Activated T-cell treated with anti-CD3 and anti-CD28 coated beads for 1 hour (primary cell): ENCODE data around the gene NUS1.
"Not testable (repeated sequence)": the region's sequence is repeated elsewhere in the genome, so short reads cannot be mapped to it uniquely, and the experiment has no call there.

Experiments used
- DNase-seq: peaks from one replicate; pipeline ENCODE4 v3.0.0-alpha.2; 2020; ENCODE audit warnings: low read depth

NUS1 gene

GRCh38 chr6:117674991-117675657 is at the start of gene NUS1:
NUS1 (plus strand) TSS chr6:117675469; CDS start chr6:117675671, 202 bp downstream.
- peak; percentile 98 for DNase-seq

- DNase-seq = no peak
These were observed 47.7 kb upstream of the NUS1 start for GRCh38 chr6:117627533-117627932.

DNA sequence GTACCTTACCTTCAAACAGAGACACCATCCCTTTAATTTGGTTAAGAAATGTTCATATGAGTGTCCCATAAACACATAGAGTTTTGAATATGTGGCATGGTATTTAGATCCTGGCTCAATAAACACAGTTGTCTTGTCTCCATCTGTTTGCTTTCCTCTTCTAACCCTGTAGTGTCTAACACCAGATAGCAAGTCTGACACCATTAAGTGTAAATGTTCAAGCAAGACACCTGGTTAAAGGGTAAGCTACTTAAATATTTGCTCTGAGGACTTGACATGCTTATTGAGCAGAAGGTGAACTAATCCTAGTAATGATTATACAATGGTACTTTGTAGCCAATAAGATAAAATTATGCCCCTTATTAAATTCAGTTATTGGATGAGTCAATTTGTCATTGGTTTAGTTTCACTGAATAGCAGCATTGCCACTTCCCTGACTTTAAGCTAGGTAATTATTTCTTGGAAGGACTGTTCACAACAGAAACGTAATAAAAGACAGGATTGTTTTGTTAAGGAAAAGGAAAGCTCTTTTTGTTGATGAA is 46.1 kb upstream of the NUS1 start:
- no peak for DNase-seq

DNA sequence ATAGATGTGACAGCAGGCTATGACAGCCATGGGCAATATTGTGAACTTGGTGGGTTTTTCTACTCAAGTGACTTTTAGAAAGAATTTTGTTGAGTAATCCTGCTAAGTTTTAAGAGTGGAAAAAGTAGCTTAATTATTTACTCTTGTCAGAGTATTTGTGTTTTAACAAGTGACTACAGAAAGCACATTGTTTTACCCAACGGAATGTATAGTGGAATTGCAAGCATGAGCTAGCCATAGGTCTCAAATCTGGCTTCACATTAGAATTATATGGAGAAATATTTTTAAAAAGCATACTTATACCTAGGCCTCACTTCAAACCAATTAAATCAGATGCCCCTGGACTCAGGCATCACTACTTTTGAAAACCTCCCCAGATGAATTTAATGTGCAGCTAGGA is 37.5 kb upstream of the NUS1 start:
- DNase-seq = no peak

- no peak for DNase-seq
These were observed 32.3 kb upstream of the NUS1 start for GRCh38 chr6:117642976-117643375.

- not testable (repeated sequence) for DNase-seq
These were observed 23.3 kb upstream of the NUS1 start for GRCh38 chr6:117651984-117652383.

GRCh38 chr6:117653949-117654348 is 21.3 kb upstream of the NUS1 start:
- DNase-seq = no peak

DNA sequence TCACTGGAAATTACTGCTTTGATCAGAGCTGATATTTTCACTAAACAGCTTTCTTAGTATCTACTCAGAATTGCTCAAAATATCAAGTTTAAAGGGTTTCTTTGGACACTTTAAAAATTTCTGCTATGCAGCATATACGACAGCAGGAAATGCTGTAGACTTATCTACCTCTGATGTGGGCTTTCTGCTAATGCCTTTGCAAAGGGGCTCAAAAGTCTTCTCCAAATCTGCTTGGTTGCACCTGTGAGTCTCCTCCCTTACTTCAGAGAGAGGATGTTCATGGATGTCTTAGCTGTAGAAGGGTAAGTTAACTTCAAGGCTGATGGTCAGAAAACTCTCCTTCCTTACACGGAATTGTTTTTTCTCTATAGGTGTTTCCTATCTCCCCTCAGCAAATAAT is 19.9 kb upstream of the NUS1 start:
- DNase-seq = no peak

GRCh38 chr6:117666881-117667280 is 8.4 kb upstream of the NUS1 start:
- no peak for DNase-seq

- DNase-seq = no peak
These were observed 6.5 kb upstream of the NUS1 start for GRCh38 chr6:117668736-117669135.

DNA sequence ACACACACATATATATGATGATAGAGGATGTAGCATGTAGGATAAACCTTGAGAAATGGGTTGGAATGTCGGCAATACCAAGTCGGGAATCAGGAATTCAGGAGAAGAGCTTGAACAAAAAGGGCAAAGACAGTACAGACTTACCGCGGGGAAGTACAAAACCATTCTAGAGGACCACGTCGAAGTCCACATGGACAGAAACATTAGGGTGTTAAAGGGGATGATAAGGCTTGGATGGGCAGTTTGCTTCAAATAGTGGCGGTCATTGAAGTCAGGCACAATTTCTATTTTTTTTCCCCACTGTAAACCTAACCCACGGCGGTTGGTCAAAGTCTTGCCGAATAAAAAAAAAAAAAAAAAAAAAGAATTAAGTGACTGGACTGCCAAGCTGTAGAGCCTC is 766 bp upstream of the NUS1 start:
- no peak for DNase-seq

GRCh38 chr6:117675658-117676301 is 511 bp downstream of the NUS1 start:
- not testable (repeated sequence) for DNase-seq

DNA sequence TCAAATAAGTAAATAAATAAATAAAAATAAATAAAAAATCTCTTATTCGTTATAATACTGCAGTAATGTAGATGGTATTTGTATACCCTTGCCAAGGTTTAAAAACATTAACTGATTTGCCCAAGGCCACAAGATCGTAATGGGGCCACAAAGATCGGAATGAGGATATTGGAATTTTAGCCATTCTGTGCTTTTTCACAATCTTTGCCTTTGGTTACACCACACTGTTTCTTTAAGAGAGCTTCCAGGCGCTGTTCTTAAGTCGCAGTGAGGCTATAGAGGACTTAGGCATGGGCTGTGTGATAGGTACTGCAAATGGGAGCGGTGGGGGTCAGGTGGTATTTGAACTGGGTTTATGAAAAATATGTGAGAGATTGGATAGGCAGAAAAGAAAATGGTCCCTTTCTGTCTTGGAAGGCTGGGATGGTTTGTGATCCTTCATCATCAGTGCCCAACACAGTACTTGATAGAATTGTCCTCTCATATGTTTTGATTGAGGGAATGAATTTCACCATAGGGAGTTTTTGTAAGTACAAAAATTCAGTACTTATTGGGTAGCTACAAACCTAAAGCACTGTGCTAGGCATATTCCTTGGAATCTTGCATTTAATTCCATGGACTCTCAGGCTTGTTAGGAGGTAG is 1.4 kb downstream of the NUS1 start:
- no peak for DNase-seq

GRCh38 chr6:117677553-117678141 is 2.4 kb downstream of the NUS1 start:
- no peak for DNase-seq

GRCh38 chr6:117681162-117681741 is 6.0 kb downstream of the NUS1 start:
- DNase-seq = no peak

DNA sequence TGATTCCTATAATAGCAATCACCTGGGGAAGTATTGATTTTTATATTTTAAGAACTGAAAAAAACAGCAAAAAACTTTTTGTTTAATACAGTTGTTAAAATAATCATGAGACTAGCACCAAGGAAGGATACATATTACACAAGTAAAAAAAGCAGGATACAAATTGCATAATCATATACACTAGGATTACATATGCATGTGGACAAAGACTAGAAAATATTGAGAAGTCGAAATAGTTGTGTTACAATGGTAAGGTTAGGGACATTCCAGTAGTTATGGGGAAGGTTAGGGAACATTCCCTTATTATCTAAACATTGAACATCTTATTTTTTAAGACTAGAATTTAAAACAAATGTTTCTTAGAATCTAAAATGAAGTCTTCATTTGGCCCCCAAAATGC is 9.5 kb downstream of the NUS1 start:
- DNase-seq = no peak

DNA sequence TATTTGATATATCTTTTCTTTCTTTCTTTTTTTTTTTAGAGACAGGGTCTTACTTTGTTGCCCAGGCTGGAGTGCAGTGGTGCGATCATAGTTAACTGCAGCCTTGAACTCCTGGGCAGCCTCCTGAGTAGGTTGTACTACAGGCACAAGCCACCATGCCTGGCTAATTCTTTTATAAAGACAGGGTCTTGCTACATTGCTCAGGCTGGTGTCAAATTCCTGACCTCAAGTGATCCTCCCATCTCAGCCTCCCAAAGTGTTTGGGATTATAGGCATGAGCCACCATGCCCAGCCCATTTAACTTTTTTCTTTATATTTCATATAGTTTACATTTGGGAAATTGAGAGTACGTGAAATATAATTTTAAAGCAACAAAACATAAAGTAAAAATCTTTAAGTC is 10.1 kb downstream of the NUS1 start:
- no peak for DNase-seq

GRCh38 chr6:117687021-117687648 is 11.9 kb downstream of the NUS1 start:
- no peak for DNase-seq

- DNase-seq = not testable (repeated sequence)
These were observed 14.3 kb downstream of the NUS1 start for GRCh38 chr6:117689584-117689983.

DNA sequence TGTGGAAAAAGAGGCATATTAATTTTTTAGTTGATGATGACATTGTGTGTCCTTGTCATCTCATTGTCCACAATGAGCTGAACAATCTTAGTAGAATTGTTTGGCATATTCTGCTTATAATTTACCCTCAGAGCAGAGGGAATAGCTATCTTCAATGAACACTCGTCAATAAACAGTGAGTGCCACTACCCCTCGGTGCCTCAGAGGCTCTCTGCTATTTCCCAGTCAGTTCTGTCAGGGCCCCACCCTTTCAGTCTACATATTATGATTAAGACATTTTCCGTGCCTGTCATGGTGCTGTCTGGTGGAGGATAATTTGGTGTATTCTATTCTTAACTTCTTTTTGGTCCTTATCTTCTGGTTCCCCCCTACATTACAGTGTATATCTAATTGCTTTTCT is 31.2 kb downstream of the NUS1 start:
- no peak for DNase-seq

GRCh38 chr6:117706936-117707509 is 31.8 kb downstream of the NUS1 start:
- DNase-seq = not testable (repeated sequence)

DNA sequence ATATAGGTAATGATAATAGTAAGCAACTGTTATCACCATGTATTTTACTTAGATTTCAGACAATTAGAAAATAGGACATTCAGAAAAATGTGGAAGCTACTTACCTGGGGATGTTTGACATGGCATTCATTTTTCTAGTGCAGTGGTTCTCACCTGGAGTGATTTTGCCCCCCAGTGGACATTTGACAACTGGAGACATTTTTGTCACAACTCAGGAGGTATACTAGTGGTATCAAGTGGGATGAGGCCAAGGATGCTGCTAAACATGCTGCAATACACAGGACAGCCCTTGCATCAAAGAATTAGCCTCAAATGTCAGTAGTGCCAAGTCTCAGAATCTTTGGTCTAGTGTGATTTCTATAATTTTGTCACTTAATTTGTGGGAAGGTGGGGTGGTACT is 36.1 kb downstream of the NUS1 start:
- no peak for DNase-seq
